ENCODE measurements around the gene SMARCA2.

GRCh38 chr9:2109069-2109650 is 94.0 kb downstream of the SMARCA2 start:
- TF ChIP-seq CTCF (conservative IDR thresholded peaks at IDR 0.05; ENCODE audit: low read depth, low read length) (no peak), EZH2phosphoT487 (IDR thresholded peaks at IDR 0.05; ENCODE audit: borderline replicate concordance, low read length) (no peak), EZH2 (IDR thresholded peaks at IDR 0.05; ENCODE audit: low read length, unreplicated experiment) (no peak)

All from PC-3 (cell line).